K562 (cell line): ENCODE data around the gene GGT6.

Source experiments
- BCL6 ChIP-seq: fragments of 250-450 bp; sonication (Bioruptor Pico); IDR thresholded peaks from 2 replicates; pipeline ENCODE4 v1.4.0; 2020
- C11orf30 ChIP-seq: fragments of 450-650 bp; IDR thresholded peaks from 2 replicates; pipeline ENCODE4 v1.6.1; 2016; ENCODE audit warnings: low read depth, mild to moderate bottlenecking
- CBFB ChIP-seq: sonication (generic); formaldehyde crosslinking; IDR thresholded peaks from 2 replicates; pipeline ENCODE4 v1.4.0; 2020; ENCODE audit warnings: mild to moderate bottlenecking, missing genetic modification reagents
- MYBL2 ChIP-seq, 2 experiments: fragments of 450-650 bp in 1 of 2; sonication (generic) in 1 of 2; formaldehyde crosslinking in 1 of 2; IDR thresholded peaks; 2 replicates each; pipeline versions ENCODE4 v1.6.1 to v1.8.1; 2017 to 2022; ENCODE audit warnings: borderline replicate concordance in 1 of 2, inconsistent platforms in 1 of 2, low read depth in 1 of 2, mild to moderate bottlenecking in 1 of 2, missing genetic modification reagents in 1 of 2, moderate library complexity in 1 of 2
- SP1 ChIP-seq: sonication (generic); formaldehyde crosslinking; IDR thresholded peaks from 2 replicates; pipeline ENCODE4 v1.8.1; 2022; ENCODE audit warnings: mild to moderate bottlenecking, missing genetic modification reagents
- SPI1 ChIP-seq: IDR thresholded peaks from 2 replicates; pipeline ENCODE4 v1.6.1; 2011; ENCODE audit warnings: low read depth, low read length, control low read depth, borderline replicate concordance
- SUPT5H ChIP-seq: fragments of 450-650 bp; IDR thresholded peaks from 2 replicates; pipeline ENCODE4 v1.6.1; 2016
- TCFL5 ChIP-seq: fragments of 250-450 bp; sonication (Bioruptor Pico); conservative IDR thresholded peaks from 2 replicates; pipeline ENCODE4 v1.6.1; 2021; ENCODE audit warnings: mild to moderate bottlenecking, moderate library complexity, matching md5 sums
- ZFP36 ChIP-seq: fragments of 150-350 bp; IDR thresholded peaks from 2 replicates; pipeline ENCODE4 v1.6.1; 2018; ENCODE audit warnings: low read length, low read depth; ENCODE audit not compliant: partially characterized antibody
- ZNF764 ChIP-seq: fragments of 250-450 bp; sonication (Bioruptor Pico); IDR thresholded peaks from 2 replicates; pipeline ENCODE4 v1.4.0; 2020; ENCODE audit warnings: low read depth, mild to moderate bottlenecking, moderate library complexity
- TF ChIP-seq, protein P1 (sequence below), 3 experiments: IDR thresholded peaks in 2 of 3; conservative IDR thresholded peaks in 1 of 3; 2 replicates each; pipeline ENCODE4 v1.5.1; 2011 to 2012; ENCODE audit warnings: low read length in 3 of 3, mild to moderate bottlenecking in 3 of 3, control low read depth in 2 of 3, improper control_type of control experiment in 1 of 3, inconsistent platforms in 1 of 3, low read depth in 1 of 3, mixed read lengths in 1 of 3, moderate library complexity in 1 of 3; ENCODE audit not compliant: insufficient read depth in 2 of 3
- TF ChIP-seq, protein P2 (sequence below): fragments of 450-650 bp; IDR thresholded peaks from one replicate; pipeline ENCODE4 v1.6.1; 2018; ENCODE audit warnings: mild to moderate bottlenecking, moderate library complexity; ENCODE audit not compliant: partially characterized antibody
- TF ChIP-seq, protein P3 (sequence below): sonication (generic); formaldehyde crosslinking; IDR thresholded peaks from 2 replicates; pipeline ENCODE4 v1.8.0; 2022; ENCODE audit warnings: mild to moderate bottlenecking, missing genetic modification reagents

DNA sequence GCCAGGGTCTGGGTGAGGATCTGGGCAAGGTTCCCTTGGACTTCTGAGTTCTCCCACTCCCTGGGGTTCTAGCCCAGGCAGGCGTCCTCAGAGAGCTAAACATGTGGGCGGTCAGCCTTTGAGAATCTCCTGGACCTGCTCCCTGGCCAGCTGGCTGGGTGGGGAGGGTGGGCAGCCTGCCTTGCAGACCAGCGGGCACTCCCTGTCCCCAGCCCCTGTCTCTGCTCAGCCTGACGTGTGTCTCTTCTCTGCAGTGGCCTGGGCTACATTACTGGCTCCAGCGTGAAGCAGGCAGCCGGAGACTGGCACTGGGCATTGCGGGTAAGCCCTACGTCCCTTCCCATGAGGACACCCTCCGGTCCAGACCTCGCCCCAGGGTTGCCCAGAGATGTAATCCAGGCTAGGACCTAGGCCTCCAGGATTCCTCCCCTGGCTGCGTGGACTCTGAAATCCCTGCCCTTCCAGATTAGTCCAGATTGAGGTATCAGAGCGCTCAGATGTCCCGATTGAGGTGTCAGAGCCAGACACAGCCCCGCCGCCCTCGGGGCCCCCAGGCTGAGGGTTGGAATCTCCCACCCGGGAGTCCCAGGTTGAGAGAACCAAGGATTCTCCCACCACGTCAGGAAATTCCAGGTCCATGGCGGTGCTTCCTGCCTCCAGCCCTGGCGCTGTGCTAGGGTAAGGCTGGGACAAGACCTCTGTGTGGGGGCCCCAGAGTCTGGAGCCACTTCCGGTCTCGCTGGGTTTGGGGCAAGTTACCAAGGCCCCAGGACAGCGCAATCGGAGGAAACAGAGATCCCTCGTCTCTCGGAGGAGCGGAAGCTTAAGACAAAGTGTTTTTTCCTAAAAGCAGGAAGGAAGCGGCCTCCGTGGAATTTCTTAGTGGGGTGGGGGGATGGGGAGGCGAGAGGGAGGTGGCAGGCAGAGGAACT, 29.3 kb downstream of the GGT6 start:
- TF ChIP-seq BCL6 (CRISPR knock-in tag) (no peak), TCFL5 (CRISPR knock-in tag) (no peak), C11orf30 (no peak), SPI1 (no peak), SUPT5H (no peak), MYBL2 (IDR thresholded peaks at IDR 0.05; ENCODE audit: low read depth) (no peak), MYBL2 (CRISPR knock-in tag; IDR thresholded peaks at IDR 0.05; ENCODE audit: borderline replicate concordance) (no peak), ZNF764 (CRISPR knock-in tag) (no peak), SP1 (CRISPR knock-in tag) (no peak), ZFP36 (no peak), CBFB (CRISPR knock-in tag) (no peak)
- TF ChIP-seq, protein P1, sequence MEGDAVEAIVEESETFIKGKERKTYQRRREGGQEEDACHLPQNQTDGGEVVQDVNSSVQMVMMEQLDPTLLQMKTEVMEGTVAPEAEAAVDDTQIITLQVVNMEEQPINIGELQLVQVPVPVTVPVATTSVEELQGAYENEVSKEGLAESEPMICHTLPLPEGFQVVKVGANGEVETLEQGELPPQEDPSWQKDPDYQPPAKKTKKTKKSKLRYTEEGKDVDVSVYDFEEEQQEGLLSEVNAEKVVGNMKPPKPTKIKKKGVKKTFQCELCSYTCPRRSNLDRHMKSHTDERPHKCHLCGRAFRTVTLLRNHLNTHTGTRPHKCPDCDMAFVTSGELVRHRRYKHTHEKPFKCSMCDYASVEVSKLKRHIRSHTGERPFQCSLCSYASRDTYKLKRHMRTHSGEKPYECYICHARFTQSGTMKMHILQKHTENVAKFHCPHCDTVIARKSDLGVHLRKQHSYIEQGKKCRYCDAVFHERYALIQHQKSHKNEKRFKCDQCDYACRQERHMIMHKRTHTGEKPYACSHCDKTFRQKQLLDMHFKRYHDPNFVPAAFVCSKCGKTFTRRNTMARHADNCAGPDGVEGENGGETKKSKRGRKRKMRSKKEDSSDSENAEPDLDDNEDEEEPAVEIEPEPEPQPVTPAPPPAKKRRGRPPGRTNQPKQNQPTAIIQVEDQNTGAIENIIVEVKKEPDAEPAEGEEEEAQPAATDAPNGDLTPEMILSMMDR (IDR thresholded peaks at IDR 0.05 in 2 of 3, conservative IDR thresholded peaks at IDR 0.05 in 1 of 3; ENCODE audit: insufficient read depth in 2 of 3, low read depth in 1 of 3, low read length in 3 of 3): no peak
- TF ChIP-seq, protein P2, sequence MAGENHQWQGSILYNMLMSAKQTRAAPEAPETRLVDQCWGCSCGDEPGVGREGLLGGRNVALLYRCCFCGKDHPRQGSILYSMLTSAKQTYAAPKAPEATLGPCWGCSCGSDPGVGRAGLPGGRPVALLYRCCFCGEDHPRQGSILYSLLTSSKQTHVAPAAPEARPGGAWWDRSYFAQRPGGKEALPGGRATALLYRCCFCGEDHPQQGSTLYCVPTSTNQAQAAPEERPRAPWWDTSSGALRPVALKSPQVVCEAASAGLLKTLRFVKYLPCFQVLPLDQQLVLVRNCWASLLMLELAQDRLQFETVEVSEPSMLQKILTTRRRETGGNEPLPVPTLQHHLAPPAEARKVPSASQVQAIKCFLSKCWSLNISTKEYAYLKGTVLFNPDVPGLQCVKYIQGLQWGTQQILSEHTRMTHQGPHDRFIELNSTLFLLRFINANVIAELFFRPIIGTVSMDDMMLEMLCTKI: no peak
- TF ChIP-seq, protein P3, sequence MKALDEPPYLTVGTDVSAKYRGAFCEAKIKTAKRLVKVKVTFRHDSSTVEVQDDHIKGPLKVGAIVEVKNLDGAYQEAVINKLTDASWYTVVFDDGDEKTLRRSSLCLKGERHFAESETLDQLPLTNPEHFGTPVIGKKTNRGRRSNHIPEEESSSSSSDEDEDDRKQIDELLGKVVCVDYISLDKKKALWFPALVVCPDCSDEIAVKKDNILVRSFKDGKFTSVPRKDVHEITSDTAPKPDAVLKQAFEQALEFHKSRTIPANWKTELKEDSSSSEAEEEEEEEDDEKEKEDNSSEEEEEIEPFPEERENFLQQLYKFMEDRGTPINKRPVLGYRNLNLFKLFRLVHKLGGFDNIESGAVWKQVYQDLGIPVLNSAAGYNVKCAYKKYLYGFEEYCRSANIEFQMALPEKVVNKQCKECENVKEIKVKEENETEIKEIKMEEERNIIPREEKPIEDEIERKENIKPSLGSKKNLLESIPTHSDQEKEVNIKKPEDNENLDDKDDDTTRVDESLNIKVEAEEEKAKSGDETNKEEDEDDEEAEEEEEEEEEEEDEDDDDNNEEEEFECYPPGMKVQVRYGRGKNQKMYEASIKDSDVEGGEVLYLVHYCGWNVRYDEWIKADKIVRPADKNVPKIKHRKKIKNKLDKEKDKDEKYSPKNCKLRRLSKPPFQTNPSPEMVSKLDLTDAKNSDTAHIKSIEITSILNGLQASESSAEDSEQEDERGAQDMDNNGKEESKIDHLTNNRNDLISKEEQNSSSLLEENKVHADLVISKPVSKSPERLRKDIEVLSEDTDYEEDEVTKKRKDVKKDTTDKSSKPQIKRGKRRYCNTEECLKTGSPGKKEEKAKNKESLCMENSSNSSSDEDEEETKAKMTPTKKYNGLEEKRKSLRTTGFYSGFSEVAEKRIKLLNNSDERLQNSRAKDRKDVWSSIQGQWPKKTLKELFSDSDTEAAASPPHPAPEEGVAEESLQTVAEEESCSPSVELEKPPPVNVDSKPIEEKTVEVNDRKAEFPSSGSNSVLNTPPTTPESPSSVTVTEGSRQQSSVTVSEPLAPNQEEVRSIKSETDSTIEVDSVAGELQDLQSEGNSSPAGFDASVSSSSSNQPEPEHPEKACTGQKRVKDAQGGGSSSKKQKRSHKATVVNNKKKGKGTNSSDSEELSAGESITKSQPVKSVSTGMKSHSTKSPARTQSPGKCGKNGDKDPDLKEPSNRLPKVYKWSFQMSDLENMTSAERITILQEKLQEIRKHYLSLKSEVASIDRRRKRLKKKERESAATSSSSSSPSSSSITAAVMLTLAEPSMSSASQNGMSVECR (CRISPR knock-in tag): no peak
